CD4-positive, CD25-positive, alpha-beta regulatory T cell (primary cell): ENCODE measurements around the gene HEYL. TPM values are rescaled to one million over a fixed set of nuclear protein-coding genes. Genes with fewer than 3 reads are reported as not detected.
A peak's percentile ranks its signal among the peaks of the same experiment; 100 is the strongest.

Experiments used
- ATAC-seq, 2 donors: fragments of 150-1000 bp; cut with Tn5 transposase; one replicate each; pipeline ENCODE4 v1.10.0; 2021; ENCODE audit warnings: low read depth in 2 of 2, moderate number of reproducible peaks in 2 of 2, moderate library complexity in 1 of 2
- DNase-seq, 3 donors: peaks; one replicate each; pipeline versions ENCODE4 v3.0.0 to v3.0.0-alpha.2; 2012 to 2022; ENCODE audit warnings: mixed read lengths in 1 of 3
- H3K27ac ChIP-seq: one replicate; pipeline ENCODE4 v1.7.0; 2013; ENCODE audit warnings: mild to moderate bottlenecking, low read length; ENCODE audit not compliant: insufficient read depth, poor library complexity, severe bottlenecking
- H3K27me3 ChIP-seq: one replicate; pipeline ENCODE4 v1.7.0; 2013; ENCODE audit warnings: low read length; ENCODE audit not compliant: control insufficient read depth, insufficient read depth
- H3K36me3 ChIP-seq: one replicate; pipeline ENCODE4 v1.7.0; 2013; ENCODE audit warnings: mild to moderate bottlenecking, low read length, moderate library complexity; ENCODE audit not compliant: control insufficient read depth, insufficient read depth
- H3K4me1 ChIP-seq: 2 replicates; pipeline ENCODE4 v1.7.0; 2013; ENCODE audit warnings: mild to moderate bottlenecking, low read length; ENCODE audit not compliant: insufficient read depth, control insufficient read depth, poor library complexity, severe bottlenecking
- H3K4me3 ChIP-seq: one replicate; pipeline ENCODE4 v1.7.0; 2013; ENCODE audit warnings: low read depth, mild to moderate bottlenecking, low read length, moderate library complexity
- H3K9me3 ChIP-seq, 2 experiments: 1 replicate in 1 of 2; 2 replicates in 1 of 2; pipeline ENCODE4 v1.7.0; 2013; ENCODE audit warnings: low read length in 2 of 2, mild to moderate bottlenecking in 1 of 2, moderate library complexity in 1 of 2; ENCODE audit not compliant: control insufficient read depth in 2 of 2
- H3K27ac Mint-ChIP-seq, 3 donors: one replicate each; pipeline ENCODE4 v1.8.0; 2020 to 2022; ENCODE audit warnings: mild to moderate bottlenecking in 3 of 3, mixed read lengths in 3 of 3, moderate library complexity in 2 of 3
- H3K27me3 Mint-ChIP-seq: one replicate; pipeline ENCODE4 v1.8.0; 2022; ENCODE audit warnings: mild to moderate bottlenecking, mixed read lengths
- H3K36me3 Mint-ChIP-seq: one replicate; pipeline ENCODE4 v1.8.0; 2020; ENCODE audit warnings: mixed read lengths
- H3K4me1 Mint-ChIP-seq, 4 donors: one replicate each; pipeline ENCODE4 v1.8.0; 2020 to 2022; ENCODE audit warnings: mixed read lengths in 4 of 4, mild to moderate bottlenecking in 1 of 4
- H3K4me3 Mint-ChIP-seq, 4 donors: one replicate each; pipeline ENCODE4 v1.8.0; 2020 to 2022; ENCODE audit warnings: mild to moderate bottlenecking in 4 of 4, mixed read lengths in 4 of 4, moderate library complexity in 3 of 4
- H3K9me3 Mint-ChIP-seq, 7 donors: one replicate each; pipeline ENCODE4 v1.8.0; 2020 to 2022; ENCODE audit warnings: mixed read lengths in 7 of 7, mild to moderate bottlenecking in 3 of 7, moderate library complexity in 2 of 7
- polyA plus RNA-seq, 4 donors: library from polyadenylated mRNA; unstranded; fragments of 300-500 nt; fragmentation: Illumina TruSeq; gene quantifications; one replicate each; pipeline ENCODE4 v1.2.3, GENCODE V29; 2021
- total RNA-seq: library from RNA; stranded (reverse); gene quantifications from one replicate; pipeline ENCODE4 v1.2.3, GENCODE V29; 2022

The HEYL gene
- total and polyA plus RNA-seq, 5 donors from 2014 or later = 0.25 TPM; not detected in 4

GRCh38 chr1:39681999-39682398, 42.6 kb upstream of the HEYL start:
- peak overlapping the region; percentile 77 for H3K4me3 ChIP-seq
- Mint-ChIP-seq H3K36me3 (peaks cover 20% of the 10 kb centered on the region), H3K27me3 (peaks cover 4% of the 10 kb centered on the region), H3K4me3 (peak overlapping the region in 1 of 4 donors; percentile 16), H3K27ac (peak overlapping the region; percentile 77 to 89 (median 85)), H3K9me3 (peaks cover 0 to 7% (median 0%) of the 10 kb centered on the region in 7 donors), H3K4me1 (peaks cover 5 to 61% (median 15%) of the 10 kb centered on the region in 4 donors)
- DNase-seq (no peak), ATAC-seq (no peak)
- peak overlapping the region; percentile 53 for H3K27ac ChIP-seq
- no peaks in the 10 kb centered on the region for H3K27me3 ChIP-seq
- H3K4me1 ChIP-seq = peaks cover 41% of the 10 kb centered on the region
- H3K36me3 ChIP-seq = peaks cover 5% of the 10 kb centered on the region
- no peaks in the 10 kb centered on the region for H3K9me3 ChIP-seq

- Mint-ChIP-seq H3K27ac (peak overlapping the region; percentile 77 to 95 (median 79)), H3K36me3 (peaks cover 22% of the 10 kb centered on the region), H3K4me1 (peaks cover 5 to 61% (median 15%) of the 10 kb centered on the region in 4 donors), H3K9me3 (peaks cover 0 to 6% (median 0%) of the 10 kb centered on the region in 7 donors), H3K4me3 (peak overlapping the region; percentile 64 to 84 (median 82)), H3K27me3 (peaks cover 4% of the 10 kb centered on the region)
- peak overlapping the region; percentile 53 for H3K27ac ChIP-seq
- no peaks in the 10 kb centered on the region for H3K27me3 ChIP-seq
- no peak for ATAC-seq
- peak in 1 of 3 donors; percentile 39 for DNase-seq
- H3K4me3 ChIP-seq = peak overlapping the region; percentile 77
- no peaks in the 10 kb centered on the region for H3K9me3 ChIP-seq
- H3K36me3 ChIP-seq = peaks cover 5% of the 10 kb centered on the region
- H3K4me1 ChIP-seq = peaks cover 41% of the 10 kb centered on the region
Measured at GRCh38 chr1:39681294-39681693, 41.9 kb upstream of the HEYL start.

- H3K27me3 ChIP-seq = no peaks in the 10 kb centered on the region
- H3K4me1 ChIP-seq = peaks cover 41% of the 10 kb centered on the region
- H3K9me3 ChIP-seq = no peaks in the 10 kb centered on the region
- Mint-ChIP-seq H3K27me3 (peaks cover 4% of the 10 kb centered on the region), H3K9me3 (peaks cover 0 to 5% (median 0%) of the 10 kb centered on the region in 7 donors), H3K36me3 (peaks cover 21% of the 10 kb centered on the region), H3K27ac (peak overlapping the region; percentile 77 to 95 (median 79)), H3K4me1 (peaks cover 5 to 59% (median 15%) of the 10 kb centered on the region in 4 donors), H3K4me3 (peak overlapping the region; percentile 64 to 84 (median 82))
- peak overlapping the region; percentile 53 for H3K27ac ChIP-seq
- ATAC-seq (peak; percentile 46 to 66), DNase-seq (peak in 2 of 3 donors; percentile 37 to 63)
- H3K4me3 ChIP-seq = peak overlapping the region; percentile 77
- H3K36me3 ChIP-seq = peaks cover 5% of the 10 kb centered on the region
Measured at GRCh38 chr1:39680751-39681150, 41.3 kb upstream of the HEYL start.

GRCh38 chr1:39679821-39680220, 40.4 kb upstream of the HEYL start:
- peaks cover 21% of the 10 kb centered on the region for H3K36me3 Mint-ChIP-seq
- H3K27ac Mint-ChIP-seq = peak overlapping the region; percentile 77 to 82 (median 79)
- H3K9me3 Mint-ChIP-seq = peaks cover 0 to 4% (median 0%) of the 10 kb centered on the region in 7 donors
- Histone ChIP-seq H3K27me3 (no peaks in the 10 kb centered on the region), H3K4me3 (no peak overlapping the region), H3K27ac (no peak overlapping the region), H3K9me3 (no peaks in the 10 kb centered on the region), H3K36me3 (peaks cover 5% of the 10 kb centered on the region), H3K4me1 (peaks cover 41% of the 10 kb centered on the region)
- no peak for DNase-seq
- peaks cover 5 to 55% (median 13%) of the 10 kb centered on the region in 4 donors for H3K4me1 Mint-ChIP-seq
- peak overlapping the region in 1 of 4 donors; percentile 55 for H3K4me3 Mint-ChIP-seq
- H3K27me3 Mint-ChIP-seq = peaks cover 4% of the 10 kb centered on the region
- ATAC-seq = no peak

GRCh38 chr1:39678889-39679288, 39.4 kb upstream of the HEYL start:
- Mint-ChIP-seq H3K4me3 (peak overlapping the region in 1 of 4 donors; percentile 68), H3K27me3 (peaks cover 4% of the 10 kb centered on the region), H3K27ac (peak overlapping the region in 2 of 3 donors; percentile 5 to 87), H3K36me3 (peaks cover 21% of the 10 kb centered on the region), H3K9me3 (no peaks in the 10 kb centered on the region), H3K4me1 (peaks cover 5 to 48% (median 9%) of the 10 kb centered on the region in 4 donors)
- Histone ChIP-seq H3K36me3 (peaks cover 5% of the 10 kb centered on the region), H3K4me3 (no peak overlapping the region), H3K4me1 (peaks cover 35% of the 10 kb centered on the region), H3K27ac (no peak overlapping the region), H3K27me3 (no peaks in the 10 kb centered on the region), H3K9me3 (no peaks in the 10 kb centered on the region)
- DNase-seq (no peak), ATAC-seq (no peak)

GRCh38 chr1:39677645-39678044, 38.2 kb upstream of the HEYL start:
- H3K36me3 ChIP-seq = peaks cover 5% of the 10 kb centered on the region
- H3K9me3 ChIP-seq = no peaks in the 10 kb centered on the region
- peaks cover 29% of the 10 kb centered on the region for H3K4me1 ChIP-seq
- H3K27ac ChIP-seq = no peak overlapping the region
- Mint-ChIP-seq H3K9me3 (no peaks in the 10 kb centered on the region), H3K36me3 (peaks cover 17% of the 10 kb centered on the region), H3K4me3 (no peak overlapping the region), H3K4me1 (peaks cover 5 to 38% (median 9%) of the 10 kb centered on the region in 4 donors), H3K27me3 (peaks cover 9% of the 10 kb centered on the region), H3K27ac (no peak overlapping the region)
- DNase-seq (no peak), ATAC-seq (no peak)
- no peaks in the 10 kb centered on the region for H3K27me3 ChIP-seq
- no peak overlapping the region for H3K4me3 ChIP-seq

GRCh38 chr1:39676948-39677548, 37.6 kb upstream of the HEYL start:
- Mint-ChIP-seq H3K36me3 (peaks cover 14% of the 10 kb centered on the region), H3K9me3 (no peaks in the 10 kb centered on the region), H3K4me3 (no peak overlapping the region), H3K27ac (peak overlapping the region in 1 of 3 donors; percentile 47), H3K4me1 (peaks cover 5 to 38% (median 9%) of the 10 kb centered on the region in 4 donors), H3K27me3 (peaks cover 13% of the 10 kb centered on the region)
- Histone ChIP-seq H3K4me1 (peaks cover 29% of the 10 kb centered on the region), H3K9me3 (no peaks in the 10 kb centered on the region), H3K4me3 (no peak overlapping the region), H3K36me3 (peaks cover 5% of the 10 kb centered on the region), H3K27ac (no peak overlapping the region), H3K27me3 (no peaks in the 10 kb centered on the region)
- ATAC-seq (no peak), DNase-seq (no peak)

- DNase-seq = no peak
- H3K4me1 Mint-ChIP-seq = peaks cover 0 to 28% (median 3%) of the 10 kb centered on the region in 4 donors
- no peaks in the 10 kb centered on the region for H3K9me3 Mint-ChIP-seq
Measured at GRCh38 chr1:39675220-39675619, 35.8 kb upstream of the HEYL start.

More at GRCh38 chr1:39675220-39675619, 35.8 kb upstream of the HEYL start:
- Mint-ChIP-seq H3K27ac (no peak overlapping the region), H3K36me3 (peaks cover 14% of the 10 kb centered on the region), H3K4me3 (no peak overlapping the region), H3K27me3 (peaks cover 17% of the 10 kb centered on the region)
- Histone ChIP-seq H3K27me3 (peaks cover 9% of the 10 kb centered on the region), H3K4me1 (peaks cover 23% of the 10 kb centered on the region), H3K9me3 (no peaks in the 10 kb centered on the region), H3K36me3 (peaks cover 5% of the 10 kb centered on the region), H3K27ac (no peak overlapping the region), H3K4me3 (no peak overlapping the region)
- no peak for ATAC-seq
